Vagina (tissue), 2 donors: ENCODE data around the gene GPHA2.

Experiments used
- POLR2A ChIP-seq, 2 donors: fragments of 450-650 bp; IDR thresholded peaks; one replicate each; pipeline ENCODE4 v1.6.1; 2017; ENCODE audit warnings: antibody characterized with exemption in 2 of 2, mild to moderate bottlenecking in 2 of 2, moderate library complexity in 2 of 2
- TF ChIP-seq, protein P1 (sequence below), 3 experiments: fragments of 450-650 bp in 2 of 3; fragments of 200-600 bp in 1 of 3; sonication (generic) in 1 of 3; IDR thresholded peaks; one replicate each; pipeline ENCODE4 v1.5.1; 2017 to 2019; ENCODE audit warnings: antibody characterized with exemption in 3 of 3, mild to moderate bottlenecking in 2 of 3, moderate library complexity in 2 of 3

DNA sequence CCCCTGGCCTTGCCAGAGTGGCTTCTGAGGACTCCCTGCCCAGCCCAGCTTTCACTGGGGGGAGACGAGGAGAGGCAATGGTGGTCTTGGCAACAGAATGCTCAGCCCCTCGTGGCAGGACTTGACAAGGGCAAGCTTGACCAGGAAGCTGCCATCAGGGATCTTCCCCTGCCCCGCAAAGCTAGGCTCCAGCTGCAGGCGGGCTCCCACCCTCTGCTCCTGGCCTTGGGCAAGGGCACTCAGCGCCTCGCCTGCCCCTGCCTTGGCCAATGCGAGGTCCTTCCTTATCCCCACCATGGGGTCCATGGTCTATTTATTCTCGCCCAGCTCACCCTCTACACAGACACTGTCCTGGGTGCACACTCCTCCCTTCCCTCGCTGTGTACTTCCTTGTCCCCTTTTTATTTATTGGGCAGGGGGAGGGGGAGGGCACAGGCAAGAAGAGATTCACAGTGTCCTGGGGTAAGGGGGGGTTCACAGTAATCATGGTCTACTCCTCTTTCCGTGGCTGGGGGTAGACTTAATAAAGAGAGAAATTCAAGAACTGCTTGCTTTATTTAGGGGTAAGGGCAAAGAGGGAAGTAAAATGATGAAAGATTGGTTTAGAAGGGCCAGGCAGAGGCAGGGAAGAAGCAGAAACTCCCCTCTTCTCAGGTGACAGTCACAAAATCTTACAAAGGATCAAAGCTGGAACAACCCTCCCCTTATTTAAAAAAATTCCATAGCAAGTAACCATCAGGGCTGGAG lies 1.6 kb downstream of the GPHA2 start:
- TF ChIP-seq, protein P1, sequence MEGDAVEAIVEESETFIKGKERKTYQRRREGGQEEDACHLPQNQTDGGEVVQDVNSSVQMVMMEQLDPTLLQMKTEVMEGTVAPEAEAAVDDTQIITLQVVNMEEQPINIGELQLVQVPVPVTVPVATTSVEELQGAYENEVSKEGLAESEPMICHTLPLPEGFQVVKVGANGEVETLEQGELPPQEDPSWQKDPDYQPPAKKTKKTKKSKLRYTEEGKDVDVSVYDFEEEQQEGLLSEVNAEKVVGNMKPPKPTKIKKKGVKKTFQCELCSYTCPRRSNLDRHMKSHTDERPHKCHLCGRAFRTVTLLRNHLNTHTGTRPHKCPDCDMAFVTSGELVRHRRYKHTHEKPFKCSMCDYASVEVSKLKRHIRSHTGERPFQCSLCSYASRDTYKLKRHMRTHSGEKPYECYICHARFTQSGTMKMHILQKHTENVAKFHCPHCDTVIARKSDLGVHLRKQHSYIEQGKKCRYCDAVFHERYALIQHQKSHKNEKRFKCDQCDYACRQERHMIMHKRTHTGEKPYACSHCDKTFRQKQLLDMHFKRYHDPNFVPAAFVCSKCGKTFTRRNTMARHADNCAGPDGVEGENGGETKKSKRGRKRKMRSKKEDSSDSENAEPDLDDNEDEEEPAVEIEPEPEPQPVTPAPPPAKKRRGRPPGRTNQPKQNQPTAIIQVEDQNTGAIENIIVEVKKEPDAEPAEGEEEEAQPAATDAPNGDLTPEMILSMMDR (IDR thresholded peaks at IDR 0.05) = no peak
- no peak for TF ChIP-seq POLR2A (IDR thresholded peaks at IDR 0.05)
